PC-3 (cell line): ENCODE results near the gene ACAP3. TPM values are rescaled to one million over a fixed set of nuclear protein-coding genes. Genes with fewer than 3 reads are reported as not detected.

Experiments
- ATAC-seq: fragments of 200-7000 bp; cut with Tn5 transposase; 2 replicates; pipeline ENCODE4 v1.9.1; 2020; ENCODE audit warnings: mild to moderate bottlenecking, moderate library complexity
- BruUV-seq: library from RNA; stranded (reverse); fragments of 400-500 nt; replicated peaks from 2 replicates; lab custom pipeline; 2021; lab: Mats Ljungman, UMichigan
- CTCF ChIA-PET: fragments of 300-600 bp; sonication (Branson Sonifier 250); formaldehyde crosslinking; loops from one replicate; lab custom pipeline; 2022; ENCODE audit warnings: antibody characterized with exemption; lab: Charles Lee
- POLR2A ChIA-PET: fragments of 300-600 bp; sonication (Branson Sonifier 250); formaldehyde crosslinking; loops from one replicate; lab custom pipeline; 2022; ENCODE audit warnings: antibody characterized with exemption; ENCODE audit not compliant: unreplicated experiment; lab: Charles Lee
- DNase-seq: peaks from one replicate; pipeline ENCODE4 v3.0.0-alpha.2; 2015
- H2AFZ ChIP-seq: fragments of 300-600 bp; sonication (generic); 2 replicates; pipeline ENCODE4 v1.6.0; 2016; ENCODE audit warnings: antibody characterized with exemption, low read length
- H3F3A ChIP-seq: fragments of 300-600 bp; sonication (generic); one replicate; pipeline ENCODE4 v1.6.0; 2017; ENCODE audit warnings: antibody characterized with exemption, low read length, control low read depth, mild to moderate bottlenecking; ENCODE audit not compliant: unreplicated experiment
- H3K27ac ChIP-seq: fragments of 300-600 bp; sonication (generic); 2 replicates; pipeline ENCODE4 v1.5.1; 2016; ENCODE audit warnings: mild to moderate bottlenecking, low read length
- H3K27me3 ChIP-seq: fragments of 300-600 bp; sonication (generic); 2 replicates; pipeline ENCODE4 v1.6.1; 2016; ENCODE audit warnings: low read length, mixed read lengths
- H3K36me3 ChIP-seq: fragments of 300-600 bp; sonication (generic); 2 replicates; pipeline ENCODE4 v1.6.1; 2016; ENCODE audit warnings: low read depth, mixed run types, low read length, mixed read lengths
- H3K4me1 ChIP-seq: fragments of 300-600 bp; sonication (generic); 2 replicates; pipeline ENCODE4 v1.5.1; 2016; ENCODE audit warnings: low read length; ENCODE audit not compliant: insufficient read depth
- H3K4me2 ChIP-seq: fragments of 300-600 bp; sonication (generic); 2 replicates; pipeline ENCODE4 v1.6.0; 2016; ENCODE audit warnings: low read length
- H3K4me3 ChIP-seq: fragments of 300-600 bp; sonication (generic); 2 replicates; pipeline ENCODE4 v1.5.1; 2016; ENCODE audit warnings: mild to moderate bottlenecking, low read length, mixed read lengths
- H3K79me2 ChIP-seq: fragments of 300-600 bp; sonication (generic); 2 replicates; pipeline ENCODE4 v1.6.1; 2017; ENCODE audit warnings: low read length, mixed read lengths
- H3K9ac ChIP-seq: fragments of 300-600 bp; sonication (generic); 2 replicates; pipeline ENCODE4 v1.6.0; 2016; ENCODE audit warnings: mild to moderate bottlenecking, low read length
- H3K9me2 ChIP-seq: fragments of 300-600 bp; sonication (generic); replicated peaks from 2 replicates; pipeline ENCODE4 v1.6.1; 2016; ENCODE audit warnings: mixed run types, low read length, mixed read lengths
- H3K9me3 ChIP-seq: fragments of 300-600 bp; sonication (generic); 2 replicates; pipeline ENCODE4 v1.6.1; 2016; ENCODE audit warnings: low read length, mixed read lengths
- H4K20me1 ChIP-seq: fragments of 300-600 bp; sonication (generic); 2 replicates; pipeline ENCODE4 v1.6.1; 2016; ENCODE audit warnings: low read length, mixed read lengths
- EZH2 ChIP-seq: fragments of 300-600 bp; sonication (generic); IDR thresholded peaks from one replicate; pipeline ENCODE4 v1.6.1; 2017; ENCODE audit warnings: antibody characterized with exemption, mild to moderate bottlenecking, low read length; ENCODE audit not compliant: unreplicated experiment
- EZH2phosphoT487 ChIP-seq: fragments of 300-600 bp; sonication (generic); IDR thresholded peaks from 2 replicates; pipeline ENCODE4 v1.6.1; 2018; ENCODE audit warnings: mild to moderate bottlenecking, antibody characterized with exemption, low read length, borderline replicate concordance
- intact Hi-C: fragments of 100-400 bp; cut with micrococcal nuclease; formaldehyde crosslinking; loops from 2 replicates; pipeline ENCODE4 v1.9.0; 2023
- total RNA-seq: library from RNA; depleted of rRNA; stranded (reverse); fragments of >200 nt; gene quantifications from 2 replicates; pipeline ENCODE4 v1.2.3, GENCODE V29; 2014
- TF ChIP-seq, protein P1 (sequence below): fragments of 300-600 bp; sonication (generic); conservative IDR thresholded peaks from 2 replicates; pipeline ENCODE4 v1.5.1; 2017; ENCODE audit warnings: antibody characterized with exemption, low read depth, mild to moderate bottlenecking, low read length

The ACAP3 gene
- total RNA-seq, 1 experiment from 2014 or later = 116 TPM

DNA sequence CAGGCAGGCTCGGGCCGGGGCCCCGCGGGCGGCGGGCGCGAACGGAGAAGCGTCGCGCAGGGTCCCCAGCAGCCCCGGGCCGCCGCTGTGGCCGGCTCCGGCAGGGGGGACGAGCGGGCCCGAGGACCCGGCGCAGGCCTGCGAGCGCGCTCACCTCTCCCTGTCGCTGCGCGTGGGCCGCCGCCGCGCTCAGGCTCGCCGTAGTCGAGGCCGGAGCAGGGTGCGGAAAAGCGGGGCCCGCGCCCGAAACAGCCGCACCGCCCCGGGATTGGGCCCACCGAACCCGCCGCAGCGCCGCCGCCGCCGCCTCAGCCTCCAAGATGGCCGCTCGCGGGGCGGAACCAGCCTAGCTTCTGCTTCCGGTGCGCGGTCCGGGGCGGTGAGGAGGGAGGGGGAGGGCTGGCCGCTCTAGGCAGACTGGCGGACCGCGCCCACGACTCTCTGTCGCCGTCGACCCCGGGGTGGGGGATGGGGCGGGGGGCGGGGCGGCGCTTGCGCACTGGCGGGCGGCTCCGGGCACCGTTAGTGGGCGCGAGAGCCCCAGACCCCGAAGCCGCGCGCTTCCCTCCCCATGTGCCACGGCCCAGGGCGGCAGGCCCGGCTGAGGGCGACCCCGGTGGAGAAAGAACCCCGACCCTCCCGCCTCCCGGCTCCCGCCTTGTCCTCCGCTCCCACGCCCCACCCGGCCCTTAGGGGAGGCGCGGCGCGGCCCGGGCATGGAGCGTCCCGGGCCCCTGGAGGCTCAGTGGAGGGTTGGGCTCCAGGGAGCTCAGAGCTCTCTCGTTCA is 34.0 kb downstream of the ACAP3 start, which contains the start of gene UBE2J2:
Gene UBE2J2 (minus strand): TSS at position 343 of the 787 bp plus-strand sequence. CDS start 5,862 bp downstream, outside the sequence.
- Histone ChIP-seq H3F3A (peaks cover 3% of the 10 kb centered on the region), H3K4me3 (peak within 1 kb of the TSS; percentile 96), H3K36me3 (peaks cover 13% of the 10 kb centered on the region; the same call in 1 of the 2 replicates), H3K79me2 (peaks cover 57% of the 10 kb centered on the region), H3K9me3 (no peaks in the 10 kb centered on the region), H3K27ac (peak within 1 kb of the TSS; percentile 90), H3K9ac (peak within 1 kb of the TSS; percentile 98), H3K27me3 (no peaks in the 10 kb centered on the region), H3K4me1 (peaks cover 29% of the 10 kb centered on the region), H4K20me1 (peaks cover 12% of the 10 kb centered on the region), H3K4me2 (peak within 1 kb of the TSS; percentile 100), H3K9me2 (no peaks in the 10 kb centered on the region), H2AFZ (peak within 1 kb of the TSS; percentile 78)
- BruUV-seq = no TSS peak
- ChIA-PET POLR2A (interaction anchor here (0.6 kb wide), 2 partner anchors 10 to 293 kb away, joined by 3 to 11 read pairs; no protein-coding TSS in a partner anchor), CTCF (interaction anchor here (0.5 to 0.6 kb wide), 4 partner anchors 43 to 195 kb away, joined by 3 to 11 read pairs (median 6); no protein-coding TSS in a partner anchor)
- intact Hi-C loops = no loop called here
- DNase-seq (peak; percentile 91), ATAC-seq (peak; percentile 80)
- TF ChIP-seq, protein P1, sequence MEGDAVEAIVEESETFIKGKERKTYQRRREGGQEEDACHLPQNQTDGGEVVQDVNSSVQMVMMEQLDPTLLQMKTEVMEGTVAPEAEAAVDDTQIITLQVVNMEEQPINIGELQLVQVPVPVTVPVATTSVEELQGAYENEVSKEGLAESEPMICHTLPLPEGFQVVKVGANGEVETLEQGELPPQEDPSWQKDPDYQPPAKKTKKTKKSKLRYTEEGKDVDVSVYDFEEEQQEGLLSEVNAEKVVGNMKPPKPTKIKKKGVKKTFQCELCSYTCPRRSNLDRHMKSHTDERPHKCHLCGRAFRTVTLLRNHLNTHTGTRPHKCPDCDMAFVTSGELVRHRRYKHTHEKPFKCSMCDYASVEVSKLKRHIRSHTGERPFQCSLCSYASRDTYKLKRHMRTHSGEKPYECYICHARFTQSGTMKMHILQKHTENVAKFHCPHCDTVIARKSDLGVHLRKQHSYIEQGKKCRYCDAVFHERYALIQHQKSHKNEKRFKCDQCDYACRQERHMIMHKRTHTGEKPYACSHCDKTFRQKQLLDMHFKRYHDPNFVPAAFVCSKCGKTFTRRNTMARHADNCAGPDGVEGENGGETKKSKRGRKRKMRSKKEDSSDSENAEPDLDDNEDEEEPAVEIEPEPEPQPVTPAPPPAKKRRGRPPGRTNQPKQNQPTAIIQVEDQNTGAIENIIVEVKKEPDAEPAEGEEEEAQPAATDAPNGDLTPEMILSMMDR = no peak

DNA sequence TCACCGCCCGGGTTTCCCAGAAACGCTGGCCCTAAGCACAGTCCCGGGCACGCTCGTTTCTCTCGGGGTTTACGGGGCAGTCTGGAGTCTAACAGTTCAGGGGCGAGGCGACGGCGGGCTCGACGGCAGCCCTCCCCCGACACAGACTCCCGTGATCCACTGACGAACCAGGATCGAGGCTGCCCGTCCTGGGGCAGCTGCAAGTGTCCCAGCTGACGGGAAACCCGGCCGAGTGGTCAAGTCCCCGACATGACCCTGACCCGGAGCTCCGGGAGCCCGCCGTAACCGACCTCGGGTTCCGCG is 34.6 kb downstream of the ACAP3 start:
- no peak for TF ChIP-seq EZH2phosphoT487
- TF ChIP-seq, protein P1 = no peak
- TF ChIP-seq EZH2 = no peak
- Histone ChIP-seq H3K4me3 (peak overlapping the region; percentile 96), H3K79me2 (peaks cover 62% of the 10 kb centered on the region), H3F3A (peaks cover 3% of the 10 kb centered on the region), H3K4me2 (peak overlapping the region; percentile 100), H3K9me3 (no peaks in the 10 kb centered on the region), H4K20me1 (peaks cover 12% of the 10 kb centered on the region), H3K36me3 (peaks cover 18% of the 10 kb centered on the region; the same call in 1 of the 2 replicates), H3K9ac (peak overlapping the region; percentile 98), H3K4me1 (peaks cover 29% of the 10 kb centered on the region), H3K27ac (peak overlapping the region; percentile 90), H3K27me3 (no peaks in the 10 kb centered on the region), H2AFZ (no peak overlapping the region), H3K9me2 (no peaks in the 10 kb centered on the region)
- BruUV-seq = no TSS peak
- POLR2A ChIA-PET = interaction anchor here (0.5 to 0.6 kb wide), 2 partner anchors 260 to 292 kb away, joined by 4 to 11 read pairs; partner anchors contain the start of gene ISG15
- CTCF ChIA-PET = interaction anchor here (0.5 to 0.6 kb wide), 3 partner anchors 157 to 194 kb away, joined by 3 to 11 read pairs (median 8); no protein-coding TSS in a partner anchor
- intact Hi-C loops = no loop called here
- ATAC-seq (no peak; the same call in 1 of the 2 replicates), DNase-seq (no peak)
